GM21786 (cell line): ENCODE measurements around the gene SNX27.

Source experiments
- ATAC-seq: cut with Tn5 transposase; IDR thresholded peaks from one replicate; pipeline ENCODE4 v1.9.1; 2021; ENCODE audit not compliant: unreplicated experiment

Gene SNX27

GRCh38 chr1:151702936-151703335, 91.1 kb downstream of the SNX27 start:
- ATAC-seq = no peak

GRCh38 chr1:151703813-151704212, 92.0 kb downstream of the SNX27 start:
- ATAC-seq = no peak

GRCh38 chr1:151704246-151704645, 92.4 kb downstream of the SNX27 start:
- no peak for ATAC-seq

- no peak for ATAC-seq
Measured at GRCh38 chr1:151705146-151705545, 93.3 kb downstream of the SNX27 start.

GRCh38 chr1:151705753-151706463, 94.1 kb downstream of the SNX27 start:
- no peak for ATAC-seq

- no peak for ATAC-seq
Measured at GRCh38 chr1:151706464-151707415, 94.9 kb downstream of the SNX27 start.

- no peak for ATAC-seq
Measured at GRCh38 chr1:151707541-151708065, 95.8 kb downstream of the SNX27 start.

- ATAC-seq = no peak
Measured at GRCh38 chr1:151708891-151709290, 97.0 kb downstream of the SNX27 start.

- no peak for ATAC-seq
Measured at GRCh38 chr1:151710187-151710840, 98.5 kb downstream of the SNX27 start.

GRCh38 chr1:151711044-151711800, 99.4 kb downstream of the SNX27 start:
- no peak for ATAC-seq

- ATAC-seq = no peak
Measured at GRCh38 chr1:151711951-151712350, 100.1 kb downstream of the SNX27 start.

- no peak for ATAC-seq
Measured at GRCh38 chr1:151713044-151713443, 101.2 kb downstream of the SNX27 start.

- no peak for ATAC-seq
Measured at GRCh38 chr1:151713874-151714273, 102.0 kb downstream of the SNX27 start.

GRCh38 chr1:151714820-151715725, 103.2 kb downstream of the SNX27 start:
- ATAC-seq = no peak

GRCh38 chr1:151715726-151716404, 104.0 kb downstream of the SNX27 start:
- no peak for ATAC-seq

GRCh38 chr1:151716405-151716762, 104.5 kb downstream of the SNX27 start:
- no peak for ATAC-seq

- ATAC-seq = no peak
Measured at GRCh38 chr1:151716771-151717631, 105.2 kb downstream of the SNX27 start, which contains the start of gene CELF3. Gene CELF3 (minus strand): TSS chr1:151716803. CDS start chr1:151716020, 783 bp downstream.

- no peak for ATAC-seq
Measured at GRCh38 chr1:151718011-151718431, 106.2 kb downstream of the SNX27 start.
